Heart left ventricle (tissue), 16 donors: ENCODE measurements around the gene FARP1. TPM values are rescaled to one million over a fixed set of nuclear protein-coding genes. Genes with fewer than 3 reads are reported as not detected.
A peak's percentile ranks its signal among the peaks of the same experiment; 100 is the strongest.

Experiments
- ATAC-seq, 4 donors: fragments of 200-7000 bp; cut with Tn5 transposase; one replicate each; pipeline ENCODE4 v1.9.1; 2020 to 2022; ENCODE audit warnings: moderate library complexity in 4 of 4, mild to moderate bottlenecking in 3 of 4, moderate number of reproducible peaks in 1 of 4
- DNase-seq, 5 donors: peaks; one replicate each; pipeline ENCODE4 v3.0.0-alpha.2; 2020
- H3K27ac ChIP-seq, 12 donors: fragments of 200-600 bp; sonication (generic) in 4 of 12; one replicate each; pipeline versions ENCODE4 v1.5.0 to v1.8.0; 2016 to 2022; ENCODE audit warnings: mild to moderate bottlenecking in 2 of 12
- H3K27me3 ChIP-seq, 9 donors: fragments of 200-600 bp; sonication (generic) in 2 of 9; one replicate each; pipeline versions ENCODE4 v1.5.1 to v1.8.0; 2016 to 2022; ENCODE audit warnings: mild to moderate bottlenecking in 3 of 9
- H3K36me3 ChIP-seq, 9 donors: fragments of 200-600 bp; sonication (generic) in 2 of 9; one replicate each; pipeline versions ENCODE4 v1.5.0 to v1.8.0; 2018 to 2022; ENCODE audit warnings: mild to moderate bottlenecking in 2 of 9
- H3K4me1 ChIP-seq, 12 donors: fragments of 200-600 bp; sonication (generic) in 4 of 12; one replicate each; pipeline versions ENCODE4 v1.5.0 to v1.8.0; 2016 to 2022; ENCODE audit warnings: mild to moderate bottlenecking in 3 of 12
- H3K4me3 ChIP-seq, 12 donors: fragments of 200-600 bp; sonication (generic) in 4 of 12; one replicate each; pipeline versions ENCODE4 v1.5.0 to v1.8.0; 2017 to 2022; ENCODE audit warnings: mild to moderate bottlenecking in 9 of 12, moderate library complexity in 4 of 12
- H3K9me3 ChIP-seq, 12 donors: fragments of 200-600 bp; sonication (generic) in 4 of 12; one replicate each; pipeline versions ENCODE4 v1.5.0 to v1.8.0; 2016 to 2022; ENCODE audit warnings: mild to moderate bottlenecking in 1 of 12
- CTCF ChIP-seq, 12 donors: fragments of 200-600 bp; sonication (generic) in 4 of 12; IDR thresholded peaks; one replicate each; pipeline versions ENCODE4 v1.5.0 to v1.8.0; 2018 to 2022; ENCODE audit warnings: antibody characterized with exemption in 12 of 12, mild to moderate bottlenecking in 5 of 12
- POLR2A ChIP-seq, 2 donors: fragments of 450-650 bp; IDR thresholded peaks; one replicate each; pipeline ENCODE4 v1.6.1; 2017; ENCODE audit warnings: antibody characterized with exemption in 2 of 2, mild to moderate bottlenecking in 2 of 2, moderate library complexity in 2 of 2
- WGBS, 4 donors: extraction: QIAGEN DNeasy Blood & Tissue Kit in 2 of 4; methylation state at CpG; one replicate each; pipeline versions ENCODE4 v1.1.5 to v1.1.7; 2013 to 2018; 5-methylcytosine and 5-hydroxymethylcytosine counted together
- intact Hi-C, 10 donors: fragments of 100-400 bp; cut with DNase I; formaldehyde crosslinking; loops; one replicate each; pipeline versions ENCODE4 v1.11.1 to v1.14.2; 2022
- polyA plus RNA-seq, 2 donors: library from polyadenylated mRNA; stranded (reverse); fragments of 200-250 nt; gene quantifications; one replicate each; pipeline ENCODE4 v1.2.3, GENCODE V29; 2013
- total RNA-seq, 9 donors: library from RNA; depleted of rRNA in 2 of 9; stranded (reverse); fragments of >200 nt in 2 of 9; fragmentation: NEBNext Ultra II Directional in 3 of 9; extraction: Animal tissue kit (Norgen Biotek cat#: 25700) in 3 of 9; gene quantifications; one replicate each; pipeline versions ENCODE4 v1.1.0 to v1.2.4, GENCODE V29; 2016 to 2023
- donor health status: ischemic (EF 13 %, LVEDD 7.1; RV severe dilation, severe dysfunction).
- donor health status: healthy with polysubstance abuse.
- donor health status: DM: no; HTN: yes; CAD: no.
- donor health status: DM: no; HTN: no; CAD: no.
- donor health status: ischemic (EF 25% LVEDD 6.9; RV normal size, moderate dysfunction).
- donor health status: ischemic (EF 25% LVEDD 5.7; RV mildly dilated, moderate dysfunction).
- donor health status: healthy.
- donor health status: DM: yes; HTN: yes; CAD: no.
- donor health status: ischemic (EF 35%, LVEDD 5.7; RV mildly dilated, moderate dysfunction).
- donor health status: nonischemic (EF 11% LVEDD 7.7; RV severe dilation, severe dysfunction).
- donor health status: DM: yes; HTN: yes; CAD: no.
- donor health status: PGD.
- donor health status: ischemic (EF 29% LVEDD 5.4; RV normal size, mild dysfunction).
- donor health status: nonischemic (EF 23%, LVEDD 6.1; RV moderate dilation, normal function).

The FARP1 gene
- total and polyA plus RNA-seq, 11 donors: 7.7 to 51.8 (median 22.3) TPM

- no peaks in the 10 kb centered on the region for H3K9me3 ChIP-seq
- H3K36me3 ChIP-seq: peaks cover 0 to 7% (median 0%) of the 10 kb centered on the region in 9 donors
- TF ChIP-seq POLR2A (IDR thresholded peaks at IDR 0.05) (no peak), CTCF (IDR thresholded peaks at IDR 0.05) (no peak)
- H3K4me1 ChIP-seq: peaks cover 0 to 95% (median 85%) of the 10 kb centered on the region in 12 donors
- intact Hi-C loops: loop anchor here in 8 of 10 donors (5.0 to 10.0 kb wide), 5 partner anchors 37 to 170 kb away; partner anchors contain the start of gene STK24 (in 7 of the 8)
- peak overlapping the region in 11 of 12 donors; percentile 42 to 83 (median 73) for H3K27ac ChIP-seq
- H3K4me3 ChIP-seq: peak overlapping the region in 3 of 12 donors; percentile 4 to 27 (median 12)
- no peaks in the 10 kb centered on the region for H3K27me3 ChIP-seq
- DNase-seq (peak in 4 of 5 donors; percentile 61 to 80 (median 69)), ATAC-seq (peak; percentile 27 to 68 (median 60))
- 38 to 47% (median 40%) methylated on average over 20 to 21 of the region's 21 CpGs for WGBS, 4 donors
These were observed 341.7 kb downstream of the FARP1 start for GRCh38 chr13:98484289-98485219.

- no peaks in the 10 kb centered on the region for H3K27me3 ChIP-seq
- intact Hi-C loops: loop anchor here in 4 of 10 donors (5.0 to 10.0 kb wide), 3 partner anchors 89 to 169 kb away; partner anchors contain the start of gene STK24 (in 2 of the 4)
- no peak for ATAC-seq
- peak overlapping the region in 6 of 12 donors; percentile 63 to 83 (median 74) for H3K27ac ChIP-seq
- WGBS, 4 donors: 95 to 98% (median 96%) methylated on average over 11 of the region's 11 CpGs
- H3K9me3 ChIP-seq: no peaks in the 10 kb centered on the region
- DNase-seq: no peak
- H3K36me3 ChIP-seq: peaks cover 0 to 7% (median 0%) of the 10 kb centered on the region in 9 donors
- peaks cover 0 to 97% (median 90%) of the 10 kb centered on the region in 12 donors for H3K4me1 ChIP-seq
- no peak for TF ChIP-seq POLR2A (IDR thresholded peaks at IDR 0.05)
- TF ChIP-seq CTCF (IDR thresholded peaks at IDR 0.05): no peak
- no peak overlapping the region for H3K4me3 ChIP-seq
These were observed 342.7 kb downstream of the FARP1 start for GRCh38 chr13:98485561-98485960.

GRCh38 chr13:98486412-98486811 lies 343.5 kb downstream of the FARP1 start:
- peak overlapping the region in 1 of 12 donors; percentile 29 for H3K27ac ChIP-seq
- H3K27me3 ChIP-seq: no peaks in the 10 kb centered on the region
- TF ChIP-seq CTCF (IDR thresholded peaks at IDR 0.05) (no peak), POLR2A (IDR thresholded peaks at IDR 0.05) (no peak)
- DNase-seq: no peak
- H3K4me3 ChIP-seq: no peak overlapping the region
- peaks cover 0 to 7% (median 0%) of the 10 kb centered on the region in 9 donors for H3K36me3 ChIP-seq
- H3K4me1 ChIP-seq: peaks cover 0 to 97% (median 88%) of the 10 kb centered on the region in 12 donors
- 63 to 78% (median 75%) methylated on average over 8 of the region's 8 CpGs for WGBS, 4 donors
- ATAC-seq: no peak
- H3K9me3 ChIP-seq: no peaks in the 10 kb centered on the region
- intact Hi-C loops: loop anchor here in 4 of 10 donors (5.0 to 10.0 kb wide), 3 partner anchors 88 to 168 kb away; partner anchors contain the start of gene STK24 (in 2 of the 4)

- Histone ChIP-seq H3K27ac (peak overlapping the region in 3 of 12 donors; percentile 22 to 38 (median 29)), H3K4me1 (peaks cover 0 to 91% (median 82%) of the 10 kb centered on the region in 12 donors)
These were observed 344.1 kb downstream of the FARP1 start for GRCh38 chr13:98487016-98487415.

More at GRCh38 chr13:98487016-98487415, 344.1 kb downstream of the FARP1 start:
- H3K9me3 ChIP-seq: no peaks in the 10 kb centered on the region
- no peak overlapping the region for H3K4me3 ChIP-seq
- ATAC-seq: no peak
- no peak for DNase-seq
- no peaks in the 10 kb centered on the region for H3K27me3 ChIP-seq
- intact Hi-C loops: loop anchor here in 4 of 10 donors (5.0 to 10.0 kb wide), 3 partner anchors 88 to 168 kb away; partner anchors contain the start of gene STK24 (in 2 of the 4)
- no peak for TF ChIP-seq POLR2A (IDR thresholded peaks at IDR 0.05)
- TF ChIP-seq CTCF (IDR thresholded peaks at IDR 0.05): no peak
- peaks cover 0 to under 1% (median 0%) of the 10 kb centered on the region in 9 donors for H3K36me3 ChIP-seq
- WGBS, 4 donors: 71 to 83% (median 82%) methylated on average over 5 of the region's 5 CpGs
